GM23338 (cell line): Measurements from ENCODE around the gene SLX4IP. TPM values are rescaled to one million over a fixed set of nuclear protein-coding genes. Genes with fewer than 3 reads are reported as not detected.
A peak's percentile ranks its signal among the peaks of the same experiment; 100 is the strongest.

Experiments used
- ATAC-seq: fragments of 200-7000 bp; cut with Tn5 transposase; 3 replicates; pipeline ENCODE4 v1.9.1; 2020
- DNase-seq: peaks from one replicate; pipeline ENCODE4 v3.0.0-alpha.2; 2015; ENCODE audit warnings: low spot score
- H2AFZ ChIP-seq: fragments of 200-600 bp; sonication (generic); 2 replicates; pipeline ENCODE4 v1.8.0; 2016; ENCODE audit warnings: antibody characterized with exemption, mild to moderate bottlenecking, moderate library complexity
- H3F3A ChIP-seq: fragments of 200-600 bp; sonication (generic); replicated peaks from 2 replicates; pipeline ENCODE4 v1.8.0; 2017; ENCODE audit warnings: antibody characterized with exemption, mixed run types, low read depth
- H3K27ac ChIP-seq: fragments of 200-600 bp; sonication (generic); 2 replicates; pipeline ENCODE4 v1.6.1; 2016; ENCODE audit warnings: low read depth
- H3K27me3 ChIP-seq: fragments of 200-600 bp; sonication (generic); 2 replicates; pipeline ENCODE4 v1.8.0; 2016; ENCODE audit warnings: mild to moderate bottlenecking, mixed run types, moderate library complexity; ENCODE audit not compliant: insufficient read depth
- H3K36me3 ChIP-seq: fragments of 200-600 bp; sonication (generic); 2 replicates; pipeline ENCODE4 v1.8.0; 2016; ENCODE audit warnings: mild to moderate bottlenecking; ENCODE audit not compliant: insufficient read depth
- H3K4me1 ChIP-seq: fragments of 200-600 bp; sonication (generic); 2 replicates; pipeline ENCODE4 v1.8.0; 2016; ENCODE audit warnings: mild to moderate bottlenecking, moderate library complexity; ENCODE audit not compliant: insufficient read depth
- H3K4me2 ChIP-seq: fragments of 200-600 bp; sonication (generic); 2 replicates; pipeline ENCODE4 v1.7.1; 2017; ENCODE audit warnings: mixed run types
- H3K4me3 ChIP-seq: fragments of 200-600 bp; sonication (generic); 2 replicates; pipeline ENCODE4 v1.6.1; 2016; ENCODE audit warnings: mixed run types
- H3K79me2 ChIP-seq: fragments of 200-600 bp; sonication (generic); replicated peaks from 2 replicates; pipeline ENCODE4 v1.8.0; 2017; ENCODE audit warnings: mild to moderate bottlenecking; ENCODE audit not compliant: insufficient read depth
- H3K9me2 ChIP-seq: fragments of 200-600 bp; sonication (generic); 2 replicates; pipeline ENCODE4 v1.8.0; 2017; ENCODE audit not compliant: insufficient read depth
- H4K20me1 ChIP-seq: fragments of 200-600 bp; sonication (generic); replicated peaks from 2 replicates; pipeline ENCODE4 v1.8.0; 2017; ENCODE audit warnings: mild to moderate bottlenecking; ENCODE audit not compliant: insufficient read depth
- H3K27ac Mint-ChIP-seq: 2 replicates; pipeline ENCODE4 v1.8.0; 2020; ENCODE audit warnings: inconsistent platforms, mild to moderate bottlenecking, moderate library complexity, mixed read lengths
- H3K27me3 Mint-ChIP-seq: 3 replicates; pipeline ENCODE4 v1.8.0; 2022; ENCODE audit warnings: low read depth, mild to moderate bottlenecking, moderate library complexity, mixed read lengths, inconsistent platforms; ENCODE audit not compliant: insufficient read depth, poor library complexity
- H3K36me3 Mint-ChIP-seq: 3 replicates; pipeline ENCODE4 v1.8.0; 2021; ENCODE audit warnings: low read depth, mild to moderate bottlenecking, inconsistent platforms, moderate library complexity, mixed read lengths
- H3K4me1 Mint-ChIP-seq: 3 replicates; pipeline ENCODE4 v1.8.0; 2020; ENCODE audit warnings: mild to moderate bottlenecking, inconsistent platforms, mixed read lengths
- H3K4me3 Mint-ChIP-seq: 3 replicates; pipeline ENCODE4 v1.8.0; 2021; ENCODE audit warnings: moderate library complexity, mild to moderate bottlenecking, inconsistent platforms, mixed read lengths
- H3K9me3 Mint-ChIP-seq: 3 replicates; pipeline ENCODE4 v1.8.0; 2020; ENCODE audit warnings: moderate library complexity, mild to moderate bottlenecking, inconsistent platforms, mixed read lengths
- ETS1 ChIP-seq: IDR thresholded peaks from 2 replicates; pipeline ENCODE4 v1.6.1; 2016; ENCODE audit warnings: antibody characterized with exemption
- EZH2 ChIP-seq: fragments of 200-600 bp; sonication (generic); IDR thresholded peaks from one replicate; pipeline ENCODE4 v1.8.0; 2017; ENCODE audit warnings: antibody characterized with exemption, mild to moderate bottlenecking, low read depth; ENCODE audit not compliant: unreplicated experiment
- JUNB ChIP-seq: IDR thresholded peaks from one replicate; pipeline ENCODE4 v1.6.1; 2016; ENCODE audit warnings: antibody characterized with exemption; ENCODE audit not compliant: unreplicated experiment
- STAT1 ChIP-seq: IDR thresholded peaks from one replicate; pipeline ENCODE4 v1.6.1; 2016; ENCODE audit warnings: antibody characterized with exemption; ENCODE audit not compliant: unreplicated experiment
- ZNF331 ChIP-seq: fragments of 250-450 bp; sonication (Bioruptor Pico); IDR thresholded peaks from 2 replicates; pipeline ENCODE4 v1.5.0; 2020; ENCODE audit warnings: low read depth, mild to moderate bottlenecking, moderate library complexity
- ZNF462 ChIP-seq: fragments of 250-450 bp; sonication (Bioruptor Pico); IDR thresholded peaks from 2 replicates; pipeline ENCODE4 v1.5.0; 2020; ENCODE audit warnings: mild to moderate bottlenecking, moderate library complexity
- polyA plus RNA-seq: library from polyadenylated mRNA; unstranded; fragments of >200 nt; fragmentation: Nextera tagmentation; extraction: Ambion mirVana; gene quantifications from 2 replicates; pipeline ENCODE4 v1.2.1, GENCODE V29; 2016
- total RNA-seq: library from RNA; depleted of rRNA; stranded (reverse); fragments of >200 nt; shearing (Covaris generic); gene quantifications from 2 replicates; pipeline ENCODE4 v1.2.3, GENCODE V29; 2014

SLX4IP gene
- total and polyA plus RNA-seq, 2 experiments from 2014 or later = 9.1 to 9.8 TPM

- TF ChIP-seq ZNF462 (no peak), EZH2 (no peak), STAT1 (no peak), ETS1 (no peak)
Measured at GRCh38 chr20:10490257-10490656, 55.2 kb downstream of the SLX4IP start (continued).

GRCh38 chr20:10490706-10491105, 55.6 kb downstream of the SLX4IP start:
- Histone ChIP-seq H3K27ac (peak overlapping the region; percentile 81), H3K4me3 (no peak overlapping the region), H3K4me2 (peak overlapping the region; percentile 58), H4K20me1 (no peaks in the 10 kb centered on the region), H3F3A (no peaks in the 10 kb centered on the region), H3K36me3 (no peaks in the 10 kb centered on the region), H3K27me3 (no peaks in the 10 kb centered on the region), H3K9me2 (no peaks in the 10 kb centered on the region; the same call in 1 of the 2 replicates), H3K79me2 (peaks cover 7% of the 10 kb centered on the region), H3K4me1 (peaks cover 28% of the 10 kb centered on the region), H2AFZ (no peak overlapping the region)
- DNase-seq (peak; percentile 60), ATAC-seq (peak; percentile 97)
- peak overlapping the region; percentile 36; the same call in 2 of the 3 replicates for H3K4me3 Mint-ChIP-seq
- peaks cover 50% of the 10 kb centered on the region for H3K4me1 Mint-ChIP-seq
- peaks cover 2% of the 10 kb centered on the region for H3K27me3 Mint-ChIP-seq
- no peaks in the 10 kb centered on the region for H3K36me3 Mint-ChIP-seq
- H3K9me3 Mint-ChIP-seq = no peaks in the 10 kb centered on the region; the same call in 2 of the 3 replicates
- TF ChIP-seq ZNF462 (peak; percentile 90), JUNB (no peak), ETS1 (no peak), ZNF331 (CRISPR knock-in tag) (no peak)
- peak overlapping the region; percentile 96 for H3K27ac Mint-ChIP-seq
